Inflammatory macrophage treated with lipopolysaccharide for 1 hour (primary cell): ENCODE data around the gene CES2.
"Not testable (repeated sequence)": the region's sequence is repeated elsewhere in the genome, so short reads cannot be mapped to it uniquely, and the experiment has no call there.

Experiments used
- DNase-seq, 2 donors: peaks; one replicate each; pipeline ENCODE4 v3.0.0-alpha.2; 2020 to 2022

The CES2 gene

GRCh38 chr16:66986559-66986958 is 51.2 kb downstream of the CES2 start:
- no peak for DNase-seq

- no peak for DNase-seq
Measured at GRCh38 chr16:66988197-66988788, 53.0 kb downstream of the CES2 start, which contains the start of gene CES4A. Gene CES4A (plus strand): TSS chr16:66988589. CDS start chr16:66988773, 184 bp downstream.

- no peak for DNase-seq
Measured at GRCh38 chr16:66991545-66992077, 56.3 kb downstream of the CES2 start.

GRCh38 chr16:66993558-66993957 is 58.2 kb downstream of the CES2 start:
- not testable (repeated sequence) for DNase-seq
